Gastrocnemius medialis (tissue), 4 donors: ENCODE data around the gene SHISA3. TPM values are rescaled to one million over a fixed set of nuclear protein-coding genes. Genes with fewer than 3 reads are reported as not detected.

ENCODE experiments used
- ATAC-seq, 2 donors: fragments of 150-250 bp; one replicate each; pipeline ENCODE4 v1.9.1; 2016
- DNase-seq, 2 donors: peaks; one replicate each; pipeline ENCODE4 v3.0.0-alpha.2; 2019
- H3K27ac ChIP-seq, 4 donors: fragments of 200-600 bp; sonication (generic); 1 replicate in 1 of 4; 2 replicates in 3 of 4; pipeline ENCODE4 v1.5.1; 2016 to 2018; ENCODE audit warnings: mild to moderate bottlenecking in 2 of 4, moderate library complexity in 1 of 4
- H3K27me3 ChIP-seq, 3 donors: fragments of 200-600 bp; sonication (generic) in 2 of 3; 1 replicate in 1 of 3; 2 replicates in 2 of 3; pipeline versions ENCODE4 v1.5.1 to v1.6.0; 2016 to 2019; ENCODE audit warnings: mild to moderate bottlenecking in 1 of 3, moderate library complexity in 1 of 3
- H3K36me3 ChIP-seq, 2 donors: fragments of 200-600 bp; sonication (generic) in 1 of 2; one replicate each; pipeline ENCODE4 v1.5.1; 2017 to 2018
- H3K4me1 ChIP-seq, 2 donors: fragments of 200-600 bp; sonication (generic) in 1 of 2; one replicate each; pipeline ENCODE4 v1.5.1; 2016 to 2017; ENCODE audit warnings: mild to moderate bottlenecking in 2 of 2
- H3K4me3 ChIP-seq, 4 donors: fragments of 200-600 bp; sonication (generic) in 3 of 4; 1 replicate in 1 of 4; 2 replicates in 3 of 4; pipeline ENCODE4 v1.5.1; 2016 to 2019; ENCODE audit warnings: mild to moderate bottlenecking in 2 of 4
- H3K9me3 ChIP-seq, 3 donors: fragments of 200-600 bp; sonication (generic) in 2 of 3; 1 replicate in 1 of 3; 2 replicates in 2 of 3; pipeline ENCODE4 v1.5.1; 2016 to 2019
- CTCF ChIP-seq, 5 experiments: fragments of 450-650 bp in 3 of 5; fragments of 200-600 bp in 2 of 5; sonication (generic) in 2 of 5; IDR thresholded peaks in 4 of 5; conservative IDR thresholded peaks in 1 of 5; 1 replicate in 4 of 5; 2 replicates in 1 of 5; pipeline ENCODE4 v1.5.1; 2016 to 2019; ENCODE audit warnings: antibody characterized with exemption in 5 of 5, mild to moderate bottlenecking in 3 of 5, moderate library complexity in 3 of 5
- POLR2A ChIP-seq, 2 donors: fragments of 450-650 bp; IDR thresholded peaks; one replicate each; pipeline ENCODE4 v1.6.1; 2017; ENCODE audit warnings: antibody characterized with exemption in 2 of 2, mild to moderate bottlenecking in 2 of 2, moderate library complexity in 2 of 2
- in situ Hi-C, 4 donors: fragments of 200-750 bp; cut with MboI; loops; one replicate each; pipeline versions ENCODE4 v1.15.0 to v1.8.0; 2017; ENCODE audit warnings: low sequenced_read_pairs in 4 of 4
- intact Hi-C: fragments of 100-400 bp; cut with DNase I; formaldehyde crosslinking; loops from one replicate; pipeline ENCODE4 v1.15.1; 2023; ENCODE audit warnings: low total_unique reads
- total RNA-seq, 4 donors: library from RNA; depleted of rRNA; stranded (reverse); fragments of >200 nt; gene quantifications; one replicate each; pipeline versions ENCODE4 v1.1.0 to v1.2.3, GENCODE V29; 2016

Gene SHISA3
- total RNA-seq, 4 donors from 2014 or later = 0.31 to 2.1 (median 1.2) TPM

GRCh38 chr4:42390622-42391354, 6.5 kb upstream of the SHISA3 start:
- in situ Hi-C loops (no loop called here), intact Hi-C loops (no loop called here)
- Histone ChIP-seq H3K4me1 (no peaks in the 10 kb centered on the region), H3K9me3 (no peaks in the 10 kb centered on the region), H3K4me3 (no peak overlapping the region), H3K27ac (no peak overlapping the region), H3K27me3 (peaks cover under 1 to 10% (median 6%) of the 10 kb centered on the region in 3 donors), H3K36me3 (no peaks in the 10 kb centered on the region)
- ATAC-seq = no peak
- TF ChIP-seq POLR2A (IDR thresholded peaks at IDR 0.05) = no peak
- no peak for TF ChIP-seq CTCF (IDR thresholded peaks at IDR 0.05 in 4 of 5, conservative IDR thresholded peaks at IDR 0.05 in 1 of 5)
- DNase-seq = no peak

- TF ChIP-seq CTCF (IDR thresholded peaks at IDR 0.05 in 4 of 5, conservative IDR thresholded peaks at IDR 0.05 in 1 of 5) (no peak), POLR2A (IDR thresholded peaks at IDR 0.05) (no peak)
- H3K36me3 ChIP-seq = no peaks in the 10 kb centered on the region
- peaks cover 5 to 16% (median 11%) of the 10 kb centered on the region in 3 donors for H3K27me3 ChIP-seq
- H3K4me1 ChIP-seq = peaks cover 0 to under 1% of the 10 kb centered on the region in 2 donors
- H3K4me3 ChIP-seq = no peak overlapping the region
- H3K27ac ChIP-seq = no peak overlapping the region
- in situ Hi-C loops (no loop called here), intact Hi-C loops (no loop called here)
- ATAC-seq = no peak
- DNase-seq = no peak
- no peaks in the 10 kb centered on the region for H3K9me3 ChIP-seq
These were observed 6.0 kb upstream of the SHISA3 start for GRCh38 chr4:42391355-42391664.

- intact Hi-C loops = no loop called here
These were observed 5.3 kb upstream of the SHISA3 start for GRCh38 chr4:42391981-42392380.

GRCh38 chr4:42392436-42392835, 4.9 kb upstream of the SHISA3 start:
- TF ChIP-seq CTCF (IDR thresholded peaks at IDR 0.05 in 4 of 5, conservative IDR thresholded peaks at IDR 0.05 in 1 of 5) (no peak), POLR2A (IDR thresholded peaks at IDR 0.05) (no peak)
- intact Hi-C loops (no loop called here), in situ Hi-C loops (no loop called here)
- Histone ChIP-seq H3K4me1 (peaks cover 0 to 12% of the 10 kb centered on the region in 2 donors), H3K4me3 (no peak overlapping the region), H3K9me3 (no peaks in the 10 kb centered on the region), H3K27me3 (peaks cover 16 to 27% (median 22%) of the 10 kb centered on the region in 3 donors), H3K36me3 (no peaks in the 10 kb centered on the region), H3K27ac (no peak overlapping the region)
- ATAC-seq (no peak), DNase-seq (no peak)

More at GRCh38 chr4:42391981-42392380, 5.3 kb upstream of the SHISA3 start:
- Histone ChIP-seq H3K36me3 (no peaks in the 10 kb centered on the region), H3K4me3 (no peak overlapping the region), H3K27me3 (peaks cover 12 to 22% (median 18%) of the 10 kb centered on the region in 3 donors), H3K9me3 (no peaks in the 10 kb centered on the region), H3K4me1 (peaks cover 0 to 7% of the 10 kb centered on the region in 2 donors), H3K27ac (no peak overlapping the region)
- DNase-seq (no peak), ATAC-seq (no peak)
- in situ Hi-C loops = no loop called here
- TF ChIP-seq CTCF (IDR thresholded peaks at IDR 0.05 in 4 of 5, conservative IDR thresholded peaks at IDR 0.05 in 1 of 5) = no peak
- TF ChIP-seq POLR2A (IDR thresholded peaks at IDR 0.05) = no peak
